ENCODE results near the gene PRADC1.

PRADC1 gene

DNA sequence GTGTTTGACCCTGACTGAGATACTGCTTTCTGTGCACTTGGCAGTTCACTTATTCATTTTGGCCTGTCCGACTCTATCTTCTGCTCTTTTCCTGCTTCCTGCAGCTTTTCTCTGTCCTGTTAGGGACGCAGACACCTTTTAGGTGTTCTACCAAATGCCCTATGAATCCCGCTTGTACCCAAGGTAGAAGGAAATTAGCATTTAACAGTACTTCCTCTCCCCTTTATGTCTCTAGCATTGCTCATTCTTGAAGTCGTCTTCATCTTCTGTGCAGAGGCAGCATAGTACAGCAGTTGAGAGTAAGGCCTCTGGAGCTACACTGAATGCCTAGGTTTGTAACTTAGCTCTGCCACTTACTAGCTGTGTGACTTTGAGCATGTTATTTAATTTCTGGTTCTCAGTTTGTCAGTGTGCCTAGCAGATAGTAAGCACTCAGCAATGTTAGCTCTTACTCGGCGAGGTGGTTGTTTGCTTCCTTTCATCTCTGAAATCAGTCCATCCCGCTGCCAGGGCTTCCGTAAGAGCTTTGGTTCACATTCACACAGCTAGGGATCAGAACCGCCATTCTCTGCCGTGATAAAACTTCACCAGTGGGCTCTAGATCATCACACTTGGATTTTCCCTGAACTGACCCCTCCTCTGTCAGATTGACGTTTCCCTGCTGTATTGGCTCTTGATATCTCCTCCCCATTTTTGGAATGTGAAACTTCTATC lies 2.4 kb upstream of the PRADC1 start:
- DNase-seq (ENCODE audit: low read depth, low spot score), result no peak

- peak; percentile 69 for DNase-seq (ENCODE audit: low read depth, low spot score)
Observed at GRCh38 chr2:73233932-73234832, 1.1 kb upstream of the PRADC1 start, which contains the start of gene CCT7. Gene CCT7, plus strand, starts transcription at chr2:73234308. Its CDS starts 71 bp downstream, at chr2:73234379.

DNA sequence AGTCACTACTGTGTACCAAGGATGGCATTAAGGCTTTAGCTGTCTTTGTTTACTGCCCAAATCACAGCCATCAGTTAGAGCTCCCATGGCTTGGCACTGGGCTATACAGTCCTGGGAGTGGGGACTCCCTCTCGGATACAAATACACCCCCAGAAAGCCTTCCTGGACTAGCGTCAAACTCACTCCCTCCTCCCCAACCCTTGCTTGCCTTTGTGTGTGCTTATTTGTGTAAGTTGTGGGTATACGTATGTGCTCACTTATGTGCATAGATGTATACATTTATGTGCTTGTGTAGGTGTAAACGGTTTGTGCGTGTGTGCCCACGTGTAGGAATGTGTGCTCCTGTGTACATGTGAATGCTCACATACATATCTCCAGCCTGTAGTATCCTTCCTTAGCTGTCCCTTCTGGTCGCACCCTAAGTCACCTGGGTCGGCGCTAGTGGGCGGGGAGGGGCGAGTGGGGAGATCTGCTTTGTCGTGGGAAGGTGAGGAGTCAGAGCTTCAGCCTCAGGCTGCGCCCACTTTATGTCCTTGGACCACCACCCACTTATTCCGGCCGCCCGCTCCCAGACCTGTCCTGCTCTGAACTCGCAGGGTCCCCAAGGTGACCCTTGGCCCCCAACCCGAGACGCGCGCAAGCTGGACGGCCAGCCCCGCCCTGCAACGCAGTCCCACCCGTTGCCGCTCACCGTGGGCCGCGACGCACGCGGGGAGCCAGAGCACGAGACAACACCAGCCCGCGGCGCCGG lies 461 bp downstream of the PRADC1 start:
- no peak for DNase-seq (ENCODE audit: low read depth, low spot score)

DNA sequence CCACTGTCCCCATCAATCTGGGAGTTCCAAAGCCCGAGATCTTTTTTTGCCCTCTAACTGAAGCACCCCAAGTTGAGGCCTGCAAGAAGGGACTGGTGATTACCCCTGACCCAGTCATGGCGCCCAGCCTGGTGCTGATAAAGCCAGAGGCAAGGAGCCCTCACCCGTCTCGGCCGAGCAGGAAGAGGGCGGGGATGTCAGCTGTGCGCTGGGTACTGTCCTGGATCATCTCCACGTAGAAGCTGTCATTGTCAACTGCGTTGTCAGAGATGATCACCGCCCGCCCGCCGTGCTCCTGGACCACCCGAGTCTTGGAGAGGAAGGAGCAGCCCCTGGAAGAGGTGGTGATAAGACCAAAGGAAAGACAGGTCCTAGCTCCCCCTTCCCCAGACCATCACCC lies 4.4 kb downstream of the PRADC1 start:
- no peak for DNase-seq (ENCODE audit: low read depth, low spot score)

GRCh38 chr2:73227086-73227485 lies 6.0 kb downstream of the PRADC1 start:
- no peak for DNase-seq (ENCODE audit: low read depth, low spot score)

DNA sequence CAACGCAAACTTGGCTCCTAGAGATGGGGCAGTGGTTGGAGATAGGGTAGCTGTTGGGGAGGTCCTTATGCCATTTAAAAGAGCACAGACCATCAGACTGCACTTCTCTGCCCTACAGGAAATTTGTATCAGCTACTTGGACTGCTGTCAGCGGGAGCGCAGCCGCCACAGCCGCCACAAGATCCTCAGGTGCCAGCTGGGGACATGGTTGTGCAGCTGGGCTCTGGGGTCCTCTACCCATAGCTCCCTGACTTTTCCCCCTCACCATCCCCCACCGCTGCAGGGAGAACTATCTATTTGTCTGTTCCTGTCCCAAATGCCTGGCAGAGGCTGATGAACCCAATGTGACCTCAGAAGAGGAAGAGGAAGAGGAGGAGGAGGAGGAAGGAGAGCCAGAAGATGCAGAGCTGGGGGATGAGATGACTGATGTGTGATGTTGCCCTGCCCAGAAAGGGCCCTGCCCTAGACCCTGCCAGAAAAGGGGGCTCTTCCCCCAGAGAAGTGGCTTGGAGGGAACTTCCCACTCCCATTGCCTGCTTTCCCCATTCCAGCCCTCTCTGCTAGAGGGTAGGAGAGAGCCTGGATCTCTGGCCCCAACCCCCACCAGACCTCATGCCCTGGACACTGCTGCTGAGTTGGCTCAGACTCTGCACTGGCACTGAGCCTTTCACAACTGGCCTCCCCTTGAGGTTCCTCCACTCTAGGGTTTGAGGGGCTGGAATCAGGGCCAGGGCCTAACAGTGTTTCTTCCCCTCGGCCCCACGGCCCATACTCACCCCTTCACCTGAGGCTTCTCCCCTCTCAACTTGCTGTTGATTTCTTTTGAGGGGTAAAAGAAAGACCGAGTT lies 7.3 kb downstream of the PRADC1 start:
- no peak for DNase-seq (ENCODE audit: low read depth, low spot score)

GRCh38 chr2:73223821-73224220 lies 9.2 kb downstream of the PRADC1 start:
- no peak for DNase-seq (ENCODE audit: low read depth, low spot score)

DNA sequence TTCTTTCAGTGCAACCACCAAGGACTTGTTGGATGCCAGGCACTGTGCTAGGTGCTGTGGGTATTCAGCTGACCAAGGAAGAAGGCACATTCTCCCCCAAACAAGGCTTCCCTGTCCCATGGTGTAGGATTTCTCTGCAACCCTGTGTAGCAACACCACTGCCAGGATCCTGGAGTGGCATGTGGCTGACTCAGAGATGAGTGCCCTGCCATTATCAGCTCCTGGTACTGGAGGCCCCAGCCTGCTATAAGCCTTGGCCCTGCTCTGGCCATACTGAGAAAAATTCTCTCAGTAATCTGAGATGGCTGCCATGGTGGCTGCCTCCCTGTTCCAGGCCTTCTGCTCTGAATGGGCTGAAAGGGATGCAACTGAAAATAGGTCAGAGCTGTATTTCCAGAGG lies 14.7 kb downstream of the PRADC1 start:
- DNase-seq (ENCODE audit: low read depth, low spot score), result no peak

DNA sequence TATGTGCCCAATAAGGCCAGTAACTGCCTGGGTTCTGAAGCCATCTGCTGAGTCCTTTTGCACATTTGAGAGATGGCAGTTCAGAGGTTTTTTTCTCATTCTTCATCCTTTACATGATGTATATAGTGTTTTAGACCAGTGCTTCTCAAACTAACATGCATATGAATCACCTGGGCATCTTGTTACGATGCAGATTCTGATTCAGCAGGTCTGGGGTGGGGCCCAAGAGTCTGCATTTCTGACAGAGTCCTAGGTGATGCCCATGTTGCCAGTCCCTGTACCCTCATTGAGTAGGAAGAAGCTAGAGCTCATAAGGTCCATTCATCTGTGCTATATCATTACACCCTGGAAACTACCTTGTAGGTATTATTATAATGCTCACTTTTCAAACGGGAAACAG lies 15.2 kb downstream of the PRADC1 start:
- no peak for DNase-seq (ENCODE audit: low read depth, low spot score)

DNA sequence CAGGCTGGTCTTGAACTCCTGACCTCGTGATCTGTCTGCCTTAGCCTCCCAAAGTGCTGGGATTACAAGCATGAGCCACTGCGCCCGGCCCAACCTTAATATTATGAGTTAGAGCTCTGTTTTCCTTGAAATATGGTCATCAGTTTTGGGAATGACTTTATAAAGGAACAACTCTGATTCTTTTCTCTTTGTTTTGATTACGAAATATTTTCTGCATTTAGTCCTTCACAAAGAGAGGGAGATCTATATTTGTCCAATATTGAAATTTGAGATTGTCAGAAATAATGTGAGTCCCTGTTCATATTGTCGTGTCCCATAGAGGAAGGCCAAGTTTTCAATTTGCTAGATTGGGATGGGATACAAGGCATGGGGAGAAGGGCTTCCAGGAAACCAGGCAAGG lies 15.9 kb downstream of the PRADC1 start:
- no peak for DNase-seq (ENCODE audit: low read depth, low spot score)

DNA sequence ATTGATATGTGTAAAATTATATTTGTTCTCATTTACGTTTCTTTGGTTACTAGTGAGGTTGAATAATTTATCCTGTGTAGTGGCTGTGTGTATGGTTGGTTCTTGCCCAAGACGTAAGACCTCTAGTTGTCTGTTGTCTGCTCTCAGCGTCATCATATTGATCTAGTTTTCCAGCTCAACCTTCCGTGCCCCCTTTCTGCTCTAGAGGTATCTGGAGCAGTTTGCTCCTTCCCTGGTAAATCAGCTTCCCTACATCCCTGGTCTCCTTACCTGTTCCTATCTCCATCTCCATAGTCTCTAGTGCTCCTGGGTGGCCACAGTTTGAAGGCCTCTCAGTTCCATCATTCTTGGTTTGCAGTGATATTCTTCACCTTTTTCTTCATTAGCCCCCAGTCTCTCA lies 17.8 kb downstream of the PRADC1 start:
- DNase-seq (ENCODE audit: low read depth, low spot score), result no peak

DNA sequence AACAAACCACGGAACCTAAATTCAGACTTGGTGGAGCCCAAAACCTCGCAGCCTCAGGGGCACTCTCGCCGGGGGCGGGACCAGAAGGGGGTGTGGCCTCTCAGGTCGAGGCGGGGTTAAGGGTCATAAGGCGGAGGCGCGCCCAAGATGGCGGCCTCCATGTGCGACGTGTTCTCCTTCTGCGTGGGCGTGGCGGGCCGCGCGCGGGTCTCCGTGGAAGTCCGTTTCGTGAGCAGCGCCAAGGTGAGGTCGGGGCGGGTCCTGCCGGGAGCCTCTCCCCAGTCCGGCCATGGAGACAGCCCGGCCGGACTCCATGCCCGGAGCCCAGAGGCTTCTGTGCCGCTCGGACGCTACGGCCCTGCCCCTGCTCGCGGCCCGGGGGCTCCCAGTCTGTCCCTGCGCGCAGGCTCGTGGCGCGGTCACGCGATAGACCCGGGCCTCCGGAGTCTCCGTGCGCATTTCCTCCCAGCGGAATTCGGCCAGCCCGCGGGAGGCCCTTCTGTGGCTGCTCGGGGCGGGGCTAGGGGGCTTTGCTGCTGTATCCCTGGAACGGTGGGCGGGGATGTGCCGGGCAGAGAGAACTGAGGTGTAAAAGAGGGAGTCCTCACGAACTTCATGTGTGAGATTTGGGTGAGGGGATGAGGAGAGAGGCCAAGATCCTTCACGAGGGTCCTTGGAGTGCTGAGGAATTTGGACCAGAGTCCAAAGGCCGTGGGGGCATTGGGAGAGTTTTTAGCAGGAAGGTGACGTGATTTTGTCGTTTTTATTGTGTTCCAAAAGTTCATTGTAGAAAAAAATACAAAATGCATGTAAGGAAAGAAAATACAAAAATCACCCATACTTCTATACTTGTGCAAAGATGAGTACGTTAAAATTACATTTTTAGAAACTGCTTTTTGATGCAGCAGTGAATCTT lies 18.7 kb downstream of the PRADC1 start, which contains the start of gene SMYD5:
TSS of gene SMYD5 (plus strand) at position 126 of the 916 bp plus-strand sequence. CDS start at position 148, 22 bp downstream.
- DNase-seq (ENCODE audit: low read depth, low spot score), result peak; percentile 44

- peak; percentile 28 for DNase-seq (ENCODE audit: low read depth, low spot score)
Observed at GRCh38 chr2:73212448-73213176, 20.4 kb downstream of the PRADC1 start.

DNA sequence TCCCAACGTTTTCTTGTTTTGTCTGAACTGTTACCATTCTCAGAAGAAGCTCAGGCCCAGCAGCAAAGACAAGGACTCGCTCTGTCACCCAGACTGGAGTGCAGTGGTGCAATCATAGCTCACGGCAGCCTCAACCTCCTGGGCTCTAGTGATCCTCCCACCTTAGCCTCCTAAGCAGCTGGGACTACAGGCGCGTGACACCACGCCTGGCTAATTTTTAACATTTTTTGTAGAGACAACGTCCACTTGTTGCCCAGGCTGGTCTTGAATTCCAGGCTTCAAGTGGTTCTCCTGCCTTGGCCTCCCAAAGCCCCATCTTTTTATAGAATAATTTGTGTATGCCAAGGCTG lies 21.0 kb downstream of the PRADC1 start:
- DNase-seq (ENCODE audit: low read depth, low spot score), result no peak

DNA sequence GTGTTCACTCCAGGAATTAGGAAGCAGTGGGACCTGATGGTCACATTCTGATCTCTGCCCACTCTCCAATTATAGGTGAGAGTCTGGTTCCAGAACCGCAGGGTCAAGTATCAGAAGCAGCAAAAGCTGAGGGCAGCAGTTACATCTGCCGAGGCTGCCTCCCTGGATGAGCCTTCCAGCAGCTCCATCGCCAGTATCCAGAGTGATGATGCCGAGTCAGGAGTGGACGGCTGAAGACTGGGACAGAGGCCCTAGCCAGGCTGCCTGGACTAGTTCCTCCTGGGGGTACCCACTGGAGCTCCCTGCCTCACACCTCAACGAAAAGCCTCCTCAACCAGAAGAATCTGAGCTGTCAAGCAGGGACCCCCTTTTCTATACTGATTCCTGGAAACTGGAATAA lies 22.3 kb downstream of the PRADC1 start:
- DNase-seq (ENCODE audit: low read depth, low spot score), result no peak

GRCh38 chr2:73210019-73210418 lies 23.0 kb downstream of the PRADC1 start:
- no peak for DNase-seq (ENCODE audit: low read depth, low spot score)

DNA sequence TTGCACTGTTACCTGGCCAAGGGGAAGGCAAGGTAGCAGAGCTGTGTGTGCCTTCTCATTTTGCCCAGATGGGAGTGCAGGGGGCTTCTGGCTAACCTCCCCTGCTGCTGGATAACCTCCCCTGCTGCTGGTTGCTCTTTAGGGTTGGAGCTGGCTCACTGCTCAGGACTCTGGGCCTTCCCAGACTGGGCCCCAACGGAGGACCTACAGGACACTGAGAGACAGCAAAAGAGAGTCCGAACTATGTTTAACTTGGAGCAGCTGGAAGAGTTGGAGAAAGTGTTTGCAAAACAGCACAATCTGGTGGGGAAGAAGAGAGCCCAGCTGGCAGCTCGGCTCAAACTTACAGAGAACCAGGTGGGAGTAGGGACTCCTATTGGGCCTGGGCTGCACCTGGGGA lies 24.8 kb downstream of the PRADC1 start:
- no peak for DNase-seq (ENCODE audit: low read depth, low spot score)

DNA sequence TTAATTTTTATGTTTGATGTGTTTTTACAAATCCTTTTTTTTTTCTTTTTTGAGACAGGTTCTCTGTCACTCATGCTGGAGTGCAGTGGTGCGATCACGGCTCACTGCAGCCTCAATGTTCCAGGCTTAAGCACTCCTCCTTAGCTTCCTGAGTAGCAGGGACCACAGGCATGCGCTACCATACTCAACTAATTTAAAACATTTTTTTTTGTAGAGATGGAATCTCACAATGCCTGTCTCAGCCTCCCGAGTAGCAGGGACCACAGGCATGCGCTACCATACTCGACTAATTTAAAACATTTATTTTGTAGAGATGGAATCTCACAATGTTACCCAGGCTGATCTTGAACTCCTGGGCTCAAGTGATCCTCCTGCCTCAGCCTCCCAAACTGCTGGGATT lies 27.4 kb downstream of the PRADC1 start:
- no peak for DNase-seq (ENCODE audit: low read depth, low spot score)

DNA sequence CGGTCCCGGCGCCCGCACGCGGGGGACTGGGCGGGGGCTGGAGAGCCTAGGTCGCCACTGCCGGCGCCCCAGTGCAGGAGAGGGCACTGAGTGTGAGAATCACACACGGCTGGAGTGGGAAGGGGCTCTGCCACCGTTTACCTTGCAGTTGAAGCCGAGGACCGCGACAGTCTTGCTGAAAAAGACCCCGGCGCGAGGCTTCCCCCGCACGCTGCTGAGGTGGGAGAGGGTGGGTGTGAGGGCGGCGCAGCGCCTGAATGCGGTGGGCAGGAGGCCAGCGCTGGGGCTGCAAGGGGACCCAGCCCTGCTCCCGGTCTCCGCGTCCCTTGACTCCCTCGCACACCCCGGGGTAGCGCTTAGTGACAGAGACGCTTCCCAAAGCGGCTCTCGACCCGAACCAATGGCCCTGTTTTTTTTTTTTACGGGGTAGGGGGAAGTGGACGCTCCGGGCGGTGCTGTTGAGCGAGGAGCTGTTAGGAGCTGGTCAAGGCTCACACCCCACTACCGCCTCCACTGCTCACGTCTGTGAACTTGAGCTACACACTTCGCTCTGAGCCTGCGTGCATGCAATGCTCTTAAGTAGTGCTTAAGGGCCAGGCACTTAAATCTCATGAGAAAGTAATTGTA lies 29.9 kb downstream of the PRADC1 start:
- DNase-seq (ENCODE audit: low read depth, low spot score), result no peak
